Endothelial cell of umbilical vein (primary cell): ENCODE measurements around the gene ZDHHC14. TPM values are rescaled to one million over a fixed set of nuclear protein-coding genes. Genes with fewer than 3 reads are reported as not detected.

Experiments
- BruUV-seq: library from RNA; stranded (reverse); fragments of 400-500 nt; replicated peaks from 2 replicates; lab custom pipeline; 2021; lab: Mats Ljungman, UMichigan
- CTCF ChIA-PET: fragments of 300-600, 350-600 bp; sonication (Branson Sonifier 250); formaldehyde crosslinking; loops from one replicate; lab custom pipeline; 2021; ENCODE audit warnings: antibody characterized with exemption, inconsistent platforms; lab: Charles Lee
- POLR2A ChIA-PET: fragments of 300-600, 350-600 bp; sonication (Branson Sonifier 250); formaldehyde crosslinking; loops from one replicate; lab custom pipeline; 2021; ENCODE audit warnings: antibody characterized with exemption, inconsistent platforms; lab: Charles Lee
- DNase-seq: peaks from one replicate; pipeline ENCODE4 v3.0.0-alpha.2; 2011; ENCODE audit warnings: low read depth, low spot score
- FAIRE-seq: peaks from 2 replicates; lab custom pipeline; 2011; peaks lifted over from hg19 to GRCh38; lab: Jason Lieb, UNC
- H2AFZ ChIP-seq: 2 replicates; pipeline ENCODE4 v1.6.0; 2012; ENCODE audit warnings: low read depth, low read length, control low read depth, inconsistent platforms
- H3K27ac ChIP-seq: 2 replicates; pipeline ENCODE4 v1.5.1; 2011; ENCODE audit warnings: low read depth, mild to moderate bottlenecking, control low read depth, low read length, moderate library complexity; ENCODE audit not compliant: insufficient read depth
- H3K27me3 ChIP-seq, 2 experiments: 2 replicates each; pipeline versions ENCODE4 v1.6.0 to v1.6.1; 2011; ENCODE audit warnings: low read length in 2 of 2, mixed read lengths in 1 of 2; ENCODE audit not compliant: control insufficient read depth in 2 of 2, insufficient read depth in 2 of 2
- H3K36me3 ChIP-seq, 2 experiments: 2 replicates in 1 of 2; 3 replicates in 1 of 2; pipeline ENCODE4 v1.5.1; 2011; ENCODE audit warnings: low read length in 2 of 2, mild to moderate bottlenecking in 1 of 2, moderate library complexity in 1 of 2; ENCODE audit not compliant: control insufficient read depth in 2 of 2, insufficient read depth in 2 of 2; ENCODE audit errors: extremely low read depth in 1 of 2
- H3K4me1 ChIP-seq: 3 replicates; pipeline ENCODE4 v1.5.1; 2011; ENCODE audit warnings: mild to moderate bottlenecking, low read length; ENCODE audit not compliant: control insufficient read depth, insufficient read depth; ENCODE audit errors: extremely low read depth
- H3K4me2 ChIP-seq: 2 replicates; pipeline ENCODE4 v1.6.1; 2011; ENCODE audit warnings: low read length, control low read depth, mixed read lengths; ENCODE audit not compliant: insufficient read depth
- H3K4me3 ChIP-seq, 3 experiments: fragments of 200-600 bp in 1 of 3; sonication (generic), shearing (Covaris generic) in 1 of 3; replicated peaks in 1 of 3; 2 replicates each; pipeline ENCODE4 v1.5.1; 2011 to 2016; ENCODE audit warnings: control low read depth in 3 of 3, low read length in 3 of 3, mild to moderate bottlenecking in 2 of 3, inconsistent platforms in 1 of 3, low read depth in 1 of 3, moderate library complexity in 1 of 3; ENCODE audit not compliant: insufficient read depth in 1 of 3
- H3K79me2 ChIP-seq: 2 replicates; pipeline ENCODE4 v1.6.0; 2012; ENCODE audit warnings: low read length, inconsistent platforms; ENCODE audit not compliant: control insufficient read depth, insufficient read depth
- H3K9ac ChIP-seq: replicated peaks from 2 replicates; pipeline ENCODE3; 2011; ENCODE audit warnings: low read length, control low read depth; ENCODE audit not compliant: insufficient read depth; ENCODE audit errors: extremely low read depth
- H3K9me1 ChIP-seq: replicated peaks from 3 replicates; pipeline ENCODE4 v1.6.0; 2011; ENCODE audit warnings: mild to moderate bottlenecking, low read length; ENCODE audit not compliant: control insufficient read depth, insufficient read depth; ENCODE audit errors: extremely low read depth
- H3K9me3 ChIP-seq: replicated peaks from 2 replicates; pipeline ENCODE4 v1.5.1; 2012; ENCODE audit warnings: low read length, inconsistent platforms; ENCODE audit not compliant: control insufficient read depth, insufficient read depth
- H4K20me1 ChIP-seq: replicated peaks from 2 replicates; pipeline ENCODE3; 2011; ENCODE audit warnings: mild to moderate bottlenecking, low read length; ENCODE audit not compliant: control insufficient read depth, insufficient read depth; ENCODE audit errors: extremely low read depth
- EZH2 ChIP-seq: IDR thresholded peaks from 2 replicates; pipeline ENCODE4 v1.6.1; 2012; ENCODE audit warnings: borderline replicate concordance, low read depth, mild to moderate bottlenecking, moderate library complexity, low read length, inconsistent platforms; ENCODE audit not compliant: severe bottlenecking
- FOS ChIP-seq: IDR thresholded peaks from 2 replicates; pipeline ENCODE4 v1.6.1; 2011; ENCODE audit warnings: mild to moderate bottlenecking, low read length, moderate library complexity, borderline replicate concordance; ENCODE audit not compliant: insufficient read depth
- GATA2 ChIP-seq: IDR thresholded peaks from 2 replicates; pipeline ENCODE4 v1.7.0; 2011; ENCODE audit warnings: low read depth, mild to moderate bottlenecking, moderate library complexity, mixed read lengths, low read length; ENCODE audit not compliant: insufficient read length, insufficient read depth
- JUN ChIP-seq: IDR thresholded peaks from 2 replicates; pipeline ENCODE4 v1.6.1; 2011; ENCODE audit warnings: borderline replicate concordance, low read depth; ENCODE audit not compliant: insufficient read length, insufficient read depth
- MYC ChIP-seq: IDR thresholded peaks from one replicate; pipeline ENCODE4 v1.6.1; 2011; ENCODE audit warnings: mild to moderate bottlenecking, low read depth, low read length
- POLR2A ChIP-seq: IDR thresholded peaks from 2 replicates; pipeline ENCODE4 v1.6.1; 2012; ENCODE audit warnings: low read depth, mild to moderate bottlenecking, control low read depth, low read length
- POLR2AphosphoS5 ChIP-seq: IDR thresholded peaks from 2 replicates; pipeline ENCODE4 v1.6.1; 2012; ENCODE audit warnings: low read depth, mild to moderate bottlenecking, control low read depth, low read length, moderate library complexity; ENCODE audit not compliant: insufficient read depth
- dilution Hi-C: fragments of 300-500 bp; cut with MboI; formaldehyde crosslinking; loops from one replicate; pipeline ENCODE4 v1.15.0; 2019; ENCODE audit warnings: low sequenced_read_pairs; ENCODE audit not compliant: extremely low pct_ligation_motif_present
- intact Hi-C: fragments of 100-400 bp; cut with micrococcal nuclease; formaldehyde crosslinking; loops from one replicate; pipeline ENCODE4 v1.10.0; 2022
- polyA plus RNA-seq, 4 experiments: library from polyadenylated mRNA; depleted of rRNA in 3 of 4; stranded (reverse) in 3 of 4; unstranded in 1 of 4; fragments of >200 nt; gene quantifications; 2 replicates each; pipeline versions ENCODE4 v1.2.1 to v1.2.3, GENCODE V29; 2011 to 2012; ENCODE audit warnings: missing spikeins in 1 of 4
- total RNA-seq: library from RNA; stranded (reverse); gene quantifications from 2 replicates; pipeline ENCODE4 v1.2.3, GENCODE V29; 2021
- TF ChIP-seq, protein P1 (sequence below): IDR thresholded peaks from 2 replicates; pipeline ENCODE4 v1.6.1; 2011; ENCODE audit not compliant: insufficient read depth, insufficient read length
- TF ChIP-seq, protein P2 (sequence below), 2 donors: IDR thresholded peaks; 1 replicate in 1 of 2; 2 replicates in 1 of 2; pipeline ENCODE4 v1.5.1; 2011; ENCODE audit warnings: low read length in 2 of 2, mild to moderate bottlenecking in 2 of 2, moderate library complexity in 2 of 2, control low read depth in 1 of 2, inconsistent platforms in 1 of 2, low read depth in 1 of 2; ENCODE audit not compliant: insufficient read depth in 1 of 2; ENCODE audit errors: extremely low read depth in 1 of 2

Gene ZDHHC14
- total and polyA plus RNA-seq, 2 donors (not counting 3 experiments of a cell fraction or from before 2014, with no cell fraction given), result 23.0 to 25.6 TPM

DNA sequence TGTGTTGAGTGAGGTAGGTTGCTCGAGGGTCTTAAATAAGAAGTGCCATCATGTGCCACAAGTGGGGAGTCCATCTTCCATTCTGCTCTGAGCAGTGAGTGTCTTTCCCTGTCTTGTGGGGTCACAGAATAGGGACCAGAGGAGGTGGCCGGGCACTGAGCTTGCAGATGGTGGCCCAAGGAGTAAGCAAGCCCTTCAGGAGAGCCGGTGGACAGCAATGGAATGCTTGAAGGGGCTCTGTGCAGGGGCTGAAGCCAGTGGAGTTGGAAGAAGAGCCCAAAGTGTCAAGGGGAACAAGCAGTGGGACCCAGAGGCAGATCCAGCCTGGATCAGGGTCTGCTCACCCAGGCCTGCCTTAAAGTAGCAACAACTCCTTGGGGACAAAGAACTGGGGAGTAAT lies 228.6 kb downstream of the ZDHHC14 start:
- FAIRE-seq (no peak), DNase-seq (no peak)
- Histone ChIP-seq H3K36me3 (peaks cover 0 to 4% of the 10 kb centered on the region in 2 experiments), H3K27ac (no peak overlapping the region), H3K4me1 (peaks cover 13% of the 10 kb centered on the region), H3K9me1 (no peaks in the 10 kb centered on the region), H3K4me3 (no peak overlapping the region), H3K4me2 (no peak overlapping the region), H4K20me1 (no peaks in the 10 kb centered on the region), H3K27me3 (no peaks in the 10 kb centered on the region), H3K9me3 (no peaks in the 10 kb centered on the region), H2AFZ (no peak overlapping the region), H3K9ac (no peak overlapping the region), H3K79me2 (no peaks in the 10 kb centered on the region)
- POLR2A ChIA-PET, result no interaction called here
- CTCF ChIA-PET, result interaction anchor here (1.3 kb wide), 1 partner anchor 295 kb away, joined by 3 read pairs; no protein-coding TSS in a partner anchor
- intact Hi-C loops (no loop called here), dilution Hi-C loops (no loop called here)
- no TSS peak for BruUV-seq
- TF ChIP-seq JUN, result no peak
- TF ChIP-seq FOS, result no peak
- TF ChIP-seq, protein P1, sequence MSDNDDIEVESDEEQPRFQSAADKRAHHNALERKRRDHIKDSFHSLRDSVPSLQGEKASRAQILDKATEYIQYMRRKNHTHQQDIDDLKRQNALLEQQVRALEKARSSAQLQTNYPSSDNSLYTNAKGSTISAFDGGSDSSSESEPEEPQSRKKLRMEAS, result no peak
- TF ChIP-seq MYC, result no peak
- TF ChIP-seq POLR2AphosphoS5, result no peak
- TF ChIP-seq POLR2A, result no peak
- no peak for TF ChIP-seq EZH2
- TF ChIP-seq, protein P2, sequence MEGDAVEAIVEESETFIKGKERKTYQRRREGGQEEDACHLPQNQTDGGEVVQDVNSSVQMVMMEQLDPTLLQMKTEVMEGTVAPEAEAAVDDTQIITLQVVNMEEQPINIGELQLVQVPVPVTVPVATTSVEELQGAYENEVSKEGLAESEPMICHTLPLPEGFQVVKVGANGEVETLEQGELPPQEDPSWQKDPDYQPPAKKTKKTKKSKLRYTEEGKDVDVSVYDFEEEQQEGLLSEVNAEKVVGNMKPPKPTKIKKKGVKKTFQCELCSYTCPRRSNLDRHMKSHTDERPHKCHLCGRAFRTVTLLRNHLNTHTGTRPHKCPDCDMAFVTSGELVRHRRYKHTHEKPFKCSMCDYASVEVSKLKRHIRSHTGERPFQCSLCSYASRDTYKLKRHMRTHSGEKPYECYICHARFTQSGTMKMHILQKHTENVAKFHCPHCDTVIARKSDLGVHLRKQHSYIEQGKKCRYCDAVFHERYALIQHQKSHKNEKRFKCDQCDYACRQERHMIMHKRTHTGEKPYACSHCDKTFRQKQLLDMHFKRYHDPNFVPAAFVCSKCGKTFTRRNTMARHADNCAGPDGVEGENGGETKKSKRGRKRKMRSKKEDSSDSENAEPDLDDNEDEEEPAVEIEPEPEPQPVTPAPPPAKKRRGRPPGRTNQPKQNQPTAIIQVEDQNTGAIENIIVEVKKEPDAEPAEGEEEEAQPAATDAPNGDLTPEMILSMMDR (IDR thresholded peaks at IDR 0.05; ENCODE audit: extremely low read depth in 1 of 2, insufficient read depth in 1 of 2, low read depth in 1 of 2, low read length in 2 of 2), result no peak
- TF ChIP-seq GATA2, result no peak
